Fibroblast of skin of left biceps (primary cell): ENCODE measurements around the gene VPS33A.
"Not testable (repeated sequence)": the region's sequence is repeated elsewhere in the genome, so short reads cannot be mapped to it uniquely, and the experiment has no call there.

Experiments
- DNase-seq, 2 experiments: peaks; one replicate each; pipeline ENCODE4 v3.0.0-alpha.2; 2013; ENCODE audit warnings: low read depth in 2 of 2

The VPS33A gene

GRCh38 chr12:122204167-122205052 lies 61.9 kb downstream of the VPS33A start:
- no peak for DNase-seq

GRCh38 chr12:122203301-122204166 lies 62.8 kb downstream of the VPS33A start, which contains the start of gene B3GNT4:
TSS of gene B3GNT4 (plus strand) at chr12:122203709. CDS start at chr12:122204619, 910 bp downstream.
- DNase-seq, result no peak

- not testable (repeated sequence) for DNase-seq
Observed at GRCh38 chr12:122202811-122203210, 63.5 kb downstream of the VPS33A start.

GRCh38 chr12:122202017-122202416 lies 64.3 kb downstream of the VPS33A start:
- DNase-seq, result no peak

- DNase-seq, result no peak
Observed at GRCh38 chr12:122201381-122201780, 64.9 kb downstream of the VPS33A start.

GRCh38 chr12:122200541-122201175 lies 65.6 kb downstream of the VPS33A start:
- no peak for DNase-seq

GRCh38 chr12:122199484-122200355 lies 66.6 kb downstream of the VPS33A start:
- no peak for DNase-seq

GRCh38 chr12:122197612-122197966 lies 68.7 kb downstream of the VPS33A start:
- no peak for DNase-seq

GRCh38 chr12:122195405-122195804 lies 70.9 kb downstream of the VPS33A start:
- no peak for DNase-seq

- no peak for DNase-seq
Observed at GRCh38 chr12:122194804-122195203, 71.5 kb downstream of the VPS33A start.

- DNase-seq, result no peak
Observed at GRCh38 chr12:122192441-122192840, 73.9 kb downstream of the VPS33A start.

- DNase-seq, result no peak
Observed at GRCh38 chr12:122190842-122191668, 75.2 kb downstream of the VPS33A start.

- DNase-seq, result no peak
Observed at GRCh38 chr12:122189626-122190475, 76.4 kb downstream of the VPS33A start.

GRCh38 chr12:122187466-122187865 lies 78.8 kb downstream of the VPS33A start:
- no peak for DNase-seq

GRCh38 chr12:122185494-122186082 lies 80.7 kb downstream of the VPS33A start:
- no peak for DNase-seq

GRCh38 chr12:122185079-122185478 lies 81.2 kb downstream of the VPS33A start:
- no peak for DNase-seq

GRCh38 chr12:122184517-122184916 lies 81.8 kb downstream of the VPS33A start:
- no peak for DNase-seq

GRCh38 chr12:122183588-122183940 lies 82.7 kb downstream of the VPS33A start:
- no peak for DNase-seq
